Measurements from ENCODE around the gene STX10. TPM values are rescaled to one million over a fixed set of nuclear protein-coding genes. Genes with fewer than 3 reads are reported as not detected.
A peak's percentile ranks its signal among the peaks of the same experiment; 100 is the strongest.
"Not testable (repeated sequence)": the region's sequence is repeated elsewhere in the genome, so short reads cannot be mapped to it uniquely, and the experiment has no call there.

Gene STX10
- total RNA-seq, 1 donor from 2014 or later = 58.4 TPM

DNA sequence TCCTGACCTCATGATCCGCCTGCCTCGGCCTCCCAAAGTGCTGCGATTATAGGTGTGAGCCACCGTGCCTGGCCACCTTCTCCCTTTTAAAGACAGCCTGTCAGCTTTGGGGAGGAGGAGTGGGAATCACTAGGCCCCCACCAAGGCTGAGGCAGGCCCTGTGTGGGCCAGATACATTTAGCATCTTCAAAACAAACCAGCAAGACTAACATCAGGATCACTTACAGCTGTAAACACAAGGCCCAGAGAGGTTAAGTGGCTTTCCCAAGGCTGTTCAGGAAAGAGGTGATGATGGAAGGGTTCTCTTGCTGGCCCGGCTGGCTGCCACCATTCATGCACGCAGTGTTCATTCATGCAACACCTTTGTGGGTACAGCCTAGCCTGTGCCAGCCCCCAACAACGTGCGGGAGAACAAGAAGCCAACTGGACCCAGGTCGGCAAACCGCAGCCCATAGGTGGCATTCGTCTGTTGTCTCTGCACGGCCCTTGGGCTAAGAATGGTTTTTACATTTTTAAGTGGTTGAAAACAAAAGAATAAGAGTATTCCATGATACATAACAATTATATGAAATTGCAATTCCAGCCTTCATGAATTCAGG lies 23.1 kb upstream of the STX10 start:
- Mint-ChIP-seq H3K9me3 (no peaks in the 10 kb centered on the region), H3K27me3 (ENCODE audit: low read depth) (no peaks in the 10 kb centered on the region), H3K4me3 (no peak overlapping the region), H3K36me3 (no peaks in the 10 kb centered on the region), H3K27ac (peak overlapping the region; percentile 66), H3K4me1 (peaks cover 24% of the 10 kb centered on the region)
- no peak for DNase-seq (ENCODE audit: low spot score in 2 of 2, unreplicated experiment in 2 of 2)
- TF ChIP-seq, protein P1, sequence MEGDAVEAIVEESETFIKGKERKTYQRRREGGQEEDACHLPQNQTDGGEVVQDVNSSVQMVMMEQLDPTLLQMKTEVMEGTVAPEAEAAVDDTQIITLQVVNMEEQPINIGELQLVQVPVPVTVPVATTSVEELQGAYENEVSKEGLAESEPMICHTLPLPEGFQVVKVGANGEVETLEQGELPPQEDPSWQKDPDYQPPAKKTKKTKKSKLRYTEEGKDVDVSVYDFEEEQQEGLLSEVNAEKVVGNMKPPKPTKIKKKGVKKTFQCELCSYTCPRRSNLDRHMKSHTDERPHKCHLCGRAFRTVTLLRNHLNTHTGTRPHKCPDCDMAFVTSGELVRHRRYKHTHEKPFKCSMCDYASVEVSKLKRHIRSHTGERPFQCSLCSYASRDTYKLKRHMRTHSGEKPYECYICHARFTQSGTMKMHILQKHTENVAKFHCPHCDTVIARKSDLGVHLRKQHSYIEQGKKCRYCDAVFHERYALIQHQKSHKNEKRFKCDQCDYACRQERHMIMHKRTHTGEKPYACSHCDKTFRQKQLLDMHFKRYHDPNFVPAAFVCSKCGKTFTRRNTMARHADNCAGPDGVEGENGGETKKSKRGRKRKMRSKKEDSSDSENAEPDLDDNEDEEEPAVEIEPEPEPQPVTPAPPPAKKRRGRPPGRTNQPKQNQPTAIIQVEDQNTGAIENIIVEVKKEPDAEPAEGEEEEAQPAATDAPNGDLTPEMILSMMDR (IDR thresholded peaks at IDR 0.05; ENCODE audit: unreplicated experiment) = no peak

DNA sequence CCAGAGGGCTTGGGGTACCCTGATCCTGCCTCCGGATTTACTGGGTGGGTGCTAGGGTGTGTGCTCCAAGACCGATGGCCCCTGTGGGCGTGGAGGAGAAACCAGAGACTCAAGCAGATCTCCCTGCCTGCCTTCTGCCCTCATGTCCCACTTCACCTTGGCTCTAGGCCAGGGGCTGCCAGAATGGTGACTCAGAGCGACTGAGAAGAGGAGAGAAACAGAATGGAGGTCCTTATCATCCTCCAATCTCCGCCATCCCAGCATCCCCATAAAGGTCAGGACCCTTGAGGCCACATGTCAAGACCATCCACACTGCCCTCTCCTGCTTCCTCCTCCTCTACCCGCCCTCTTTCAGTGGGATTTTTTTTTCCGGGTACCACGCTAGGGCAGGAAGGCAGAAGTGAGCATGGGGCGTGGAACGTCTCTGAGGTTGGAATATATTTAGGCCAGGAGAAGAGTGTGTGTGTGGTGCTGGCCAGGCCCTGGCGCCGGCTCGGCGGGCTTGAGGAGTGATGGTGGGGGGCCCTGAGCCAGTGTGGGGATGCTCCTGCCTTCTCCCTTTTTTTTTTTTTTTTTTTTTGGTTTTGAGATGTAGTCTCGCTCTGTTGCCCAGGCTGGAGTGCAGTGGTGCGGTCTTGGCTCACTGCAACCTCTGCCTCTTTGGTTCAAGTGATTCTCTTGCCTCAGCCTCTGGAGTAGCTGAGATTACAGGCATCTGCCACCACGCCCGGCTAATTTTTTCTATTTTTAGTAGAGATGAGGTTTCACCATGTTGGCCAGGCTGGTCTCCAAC lies 22.4 kb upstream of the STX10 start:
- DNase-seq (ENCODE audit: low spot score in 2 of 2, unreplicated experiment in 2 of 2) = peak in 1 of 2 experiments; percentile 59
- Mint-ChIP-seq H3K36me3 (no peaks in the 10 kb centered on the region), H3K4me1 (peaks cover 30% of the 10 kb centered on the region), H3K27ac (peak overlapping the region; percentile 87), H3K27me3 (ENCODE audit: low read depth) (no peaks in the 10 kb centered on the region), H3K4me3 (no peak overlapping the region), H3K9me3 (no peaks in the 10 kb centered on the region)
- TF ChIP-seq, protein P1 (IDR thresholded peaks at IDR 0.05; ENCODE audit: unreplicated experiment) = no peak

DNA sequence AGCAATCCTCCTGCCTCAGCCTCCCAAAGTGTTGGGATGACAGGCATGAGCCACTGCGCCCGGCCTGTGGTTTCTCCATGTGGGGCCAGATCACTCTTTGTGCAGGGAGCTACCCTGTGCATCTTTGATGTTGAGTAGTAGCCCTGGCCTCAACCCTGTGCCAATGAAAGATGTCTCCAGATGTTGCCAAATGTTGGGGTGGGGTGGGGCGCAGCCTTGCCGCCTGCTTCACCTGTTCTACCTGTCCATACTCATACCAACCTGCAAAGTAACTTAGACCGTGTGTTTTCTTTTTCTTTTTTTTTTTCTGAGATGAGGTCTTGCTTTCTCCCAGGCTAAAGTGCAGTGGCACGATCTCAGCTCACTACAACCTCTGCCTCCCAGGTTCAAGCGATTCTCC lies 21.0 kb upstream of the STX10 start:
- H3K4me1 Mint-ChIP-seq = peaks cover 37% of the 10 kb centered on the region
- TF ChIP-seq, protein P1 (IDR thresholded peaks at IDR 0.05; ENCODE audit: unreplicated experiment) = no peak
- H3K36me3 Mint-ChIP-seq = no peaks in the 10 kb centered on the region
- DNase-seq (ENCODE audit: low spot score in 2 of 2, unreplicated experiment in 2 of 2) = no peak
- H3K27me3 Mint-ChIP-seq (ENCODE audit: low read depth) = no peaks in the 10 kb centered on the region
- H3K9me3 Mint-ChIP-seq = no peaks in the 10 kb centered on the region
- H3K4me3 Mint-ChIP-seq = no peak overlapping the region
- H3K27ac Mint-ChIP-seq = peak overlapping the region; percentile 66

DNA sequence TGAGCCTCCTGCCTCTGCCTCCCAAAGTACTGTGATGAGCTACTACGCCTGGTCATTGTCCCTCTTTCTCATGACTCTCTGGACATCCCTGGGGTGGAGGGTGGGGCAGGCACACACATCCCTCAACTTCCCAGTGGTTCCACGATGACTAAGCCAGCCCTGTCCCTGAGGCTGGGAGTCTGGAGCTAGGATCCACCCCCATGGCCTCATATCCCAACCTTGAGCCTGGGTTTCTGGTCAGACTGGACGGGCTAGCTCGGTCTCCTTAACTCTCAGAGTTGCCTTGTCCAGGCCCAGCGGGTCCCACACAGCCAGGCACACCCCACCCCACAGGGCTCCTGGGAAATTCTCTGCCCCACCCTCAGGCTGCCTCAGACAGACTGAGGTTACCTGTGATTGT lies 19.6 kb upstream of the STX10 start:
- Mint-ChIP-seq H3K36me3 (no peaks in the 10 kb centered on the region), H3K27ac (peak overlapping the region; percentile 87), H3K27me3 (ENCODE audit: low read depth) (no peaks in the 10 kb centered on the region), H3K9me3 (no peaks in the 10 kb centered on the region), H3K4me1 (peaks cover 46% of the 10 kb centered on the region), H3K4me3 (no peak overlapping the region)
- TF ChIP-seq, protein P1 (IDR thresholded peaks at IDR 0.05; ENCODE audit: unreplicated experiment) = no peak
- no peak for DNase-seq (ENCODE audit: low spot score in 2 of 2, unreplicated experiment in 2 of 2)

DNA sequence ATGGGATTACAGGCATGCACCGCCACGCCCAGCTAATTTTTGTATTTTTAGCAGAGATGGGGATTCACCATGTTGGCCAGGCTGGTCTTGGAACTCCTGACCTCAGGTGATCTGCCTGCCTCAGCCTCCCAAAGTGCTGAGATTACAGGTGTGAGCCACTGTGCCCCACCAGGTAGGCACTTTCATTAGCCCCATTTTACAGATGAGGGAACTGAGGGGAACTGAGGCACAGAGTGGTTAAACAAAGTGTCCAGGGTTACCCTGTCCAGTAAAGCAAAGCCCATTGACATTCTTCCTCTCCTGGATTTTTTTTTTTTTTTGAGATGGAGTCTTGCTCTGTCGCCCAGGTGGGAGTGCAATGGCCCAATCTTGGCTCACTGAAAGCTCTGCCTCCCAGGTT lies 16.0 kb upstream of the STX10 start:
- H3K36me3 Mint-ChIP-seq; DNase-seq (ENCODE audit: low spot score in 2 of 2, unreplicated experiment in 2 of 2); H3K27me3 Mint-ChIP-seq (ENCODE audit: low read depth); H3K4me3 Mint-ChIP-seq; H3K9me3 Mint-ChIP-seq: not testable (repeated sequence)
- Mint-ChIP-seq H3K27ac (peak overlapping the region; percentile 98), H3K4me1 (peaks cover 56% of the 10 kb centered on the region)
